H1 (cell line): ENCODE measurements around the gene C10orf120. TPM values are rescaled to one million over a fixed set of nuclear protein-coding genes. Genes with fewer than 3 reads are reported as not detected.

Source experiments
- CTCF ChIA-PET: fragments of 300-600 bp; sonication (Branson Sonifier 250); formaldehyde crosslinking; loops from one replicate; lab custom pipeline; 2021; ENCODE audit not compliant: partially characterized antibody; lab: Charles Lee
- POLR2A ChIA-PET: fragments of 300-600 bp; sonication (Branson Sonifier 250); formaldehyde crosslinking; loops from one replicate; lab custom pipeline; 2021; ENCODE audit warnings: inconsistent platforms; ENCODE audit not compliant: partially characterized antibody; lab: Charles Lee
- DNase-seq, 2 experiments: peaks; one replicate each; pipeline versions ENCODE4 v3.0.0 to v3.0.0-alpha.2; 2010 to 2022; ENCODE audit warnings: low spot score in 2 of 2, low read depth in 1 of 2, mixed read lengths in 1 of 2
- FAIRE-seq: peaks from 2 replicates; lab custom pipeline; 2011; peaks lifted over from hg19 to GRCh38; lab: Jason Lieb, UNC
- H2AFZ ChIP-seq: 2 replicates; pipeline ENCODE4 v1.8.1; 2012; ENCODE audit warnings: low read length, inconsistent platforms
- H2AK5ac ChIP-seq: 2 replicates; pipeline ENCODE4 v1.6.1; 2013; ENCODE audit warnings: low read depth, low read length
- H2BK120ac ChIP-seq: replicated peaks from 2 replicates; pipeline ENCODE3; 2013; ENCODE audit warnings: low read depth, low read length, inconsistent platforms
- H2BK12ac ChIP-seq: 2 replicates; pipeline ENCODE4 v1.6.1; 2013; ENCODE audit warnings: low read depth, low read length
- H2BK15ac ChIP-seq: 2 replicates; pipeline ENCODE4 v1.6.1; 2013; ENCODE audit warnings: low read length
- H2BK20ac ChIP-seq: 2 replicates; pipeline ENCODE4 v1.6.1; 2013; ENCODE audit warnings: low read length
- H2BK5ac ChIP-seq: 2 replicates; pipeline ENCODE4 v1.6.1; 2013; ENCODE audit warnings: low read depth, low read length
- H3K14ac ChIP-seq: 2 replicates; pipeline ENCODE4 v1.6.1; 2013; ENCODE audit warnings: inconsistent platforms; ENCODE audit not compliant: insufficient read length
- H3K18ac ChIP-seq: 2 replicates; pipeline ENCODE4 v1.6.1; 2013; ENCODE audit warnings: low read length; ENCODE audit errors: extremely low read depth
- H3K23ac ChIP-seq: 2 replicates; pipeline ENCODE4 v1.6.1; 2013; ENCODE audit warnings: inconsistent platforms; ENCODE audit not compliant: insufficient read length
- H3K23me2 ChIP-seq: 2 replicates; pipeline ENCODE4 v1.6.1; 2013; ENCODE audit warnings: low read depth, low read length
- H3K27ac ChIP-seq: 2 replicates; pipeline ENCODE4 v1.6.1; 2011; ENCODE audit warnings: low read depth, low read length, inconsistent platforms
- H3K27me3 ChIP-seq, 4 experiments: replicated peaks in 1 of 4; 1 replicate in 1 of 4; 2 replicates in 3 of 4; pipeline versions ENCODE4 v1.6.1 to v1.8.1; 2011 to 2013; ENCODE audit warnings: low read length in 3 of 4, mild to moderate bottlenecking in 3 of 4, inconsistent platforms in 2 of 4, mixed read lengths in 2 of 4, moderate library complexity in 1 of 4; ENCODE audit not compliant: control insufficient read depth in 3 of 4, insufficient read depth in 3 of 4; ENCODE audit errors: extremely low read depth in 1 of 4
- H3K36me3 ChIP-seq, 4 experiments: 2 replicates each; pipeline versions ENCODE4 v1.6.1 to v1.8.1; 2011 to 2013; ENCODE audit warnings: mild to moderate bottlenecking in 4 of 4, low read length in 3 of 4, moderate library complexity in 2 of 4, control low read depth in 1 of 4, inconsistent platforms in 1 of 4; ENCODE audit not compliant: insufficient read depth in 4 of 4, control insufficient read depth in 2 of 4
- H3K4ac ChIP-seq: replicated peaks from 2 replicates; pipeline ENCODE3; 2013; ENCODE audit warnings: low read length, low read depth, mixed read lengths, inconsistent platforms; ENCODE audit not compliant: insufficient read length
- H3K4me1 ChIP-seq, 4 experiments: replicated peaks in 1 of 4; 1 replicate in 1 of 4; 2 replicates in 3 of 4; pipeline versions ENCODE4 v1.6.1 to v1.8.1; 2011 to 2013; ENCODE audit warnings: low read length in 3 of 4, inconsistent platforms in 2 of 4, mixed read lengths in 1 of 4; ENCODE audit not compliant: insufficient read depth in 4 of 4, control insufficient read depth in 3 of 4
- H3K4me2 ChIP-seq, 2 experiments: 2 replicates each; pipeline versions ENCODE4 v1.6.1 to v1.8.1; 2011 to 2013; ENCODE audit warnings: low read depth in 2 of 2, low read length in 2 of 2, control low read depth in 1 of 2, inconsistent platforms in 1 of 2, mild to moderate bottlenecking in 1 of 2; ENCODE audit not compliant: insufficient read depth in 1 of 2
- H3K4me3 ChIP-seq, 4 experiments: fragments of 200-600, 300-600 bp in 1 of 4; sonication (generic), shearing (Covaris generic), sonication (Bioruptor Twin) in 1 of 4; 2 replicates each; pipeline versions ENCODE4 v1.5.1 to v1.8.1; 2011 to 2016; ENCODE audit warnings: low read length in 4 of 4, low read depth in 3 of 4, control low read depth in 2 of 4, inconsistent platforms in 2 of 4, mild to moderate bottlenecking in 2 of 4, mixed read lengths in 1 of 4, moderate library complexity in 1 of 4; ENCODE audit not compliant: insufficient read depth in 2 of 4; ENCODE audit errors: extremely low read depth in 1 of 4
- H3K56ac ChIP-seq: replicated peaks from 2 replicates; pipeline ENCODE3; 2013; ENCODE audit warnings: low read depth, mild to moderate bottlenecking, mixed read lengths, low read length, inconsistent platforms; ENCODE audit not compliant: insufficient read length
- H3K79me1 ChIP-seq: 2 replicates; pipeline ENCODE4 v1.6.1; 2013; ENCODE audit warnings: low read depth, low read length, control low read depth
- H3K79me2 ChIP-seq, 2 experiments: 2 replicates each; pipeline versions ENCODE4 v1.6.1 to v1.8.1; 2012 to 2013; ENCODE audit warnings: low read length in 2 of 2, mild to moderate bottlenecking in 2 of 2, inconsistent platforms in 1 of 2; ENCODE audit not compliant: insufficient read depth in 2 of 2, control insufficient read depth in 1 of 2
- H3K9ac ChIP-seq, 4 experiments: replicated peaks in 1 of 4; 1 replicate in 1 of 4; 2 replicates in 3 of 4; pipeline versions ENCODE4 v1.6.1 to v1.8.1; 2011 to 2013; ENCODE audit warnings: low read depth in 3 of 4, low read length in 3 of 4, control low read depth in 2 of 4, mild to moderate bottlenecking in 2 of 4, moderate library complexity in 2 of 4, inconsistent platforms in 1 of 4; ENCODE audit errors: extremely low read depth in 1 of 4
- H3K9me3 ChIP-seq, 2 experiments: 2 replicates each; pipeline versions ENCODE4 v1.6.1 to v1.8.1; 2012 to 2013; ENCODE audit warnings: mild to moderate bottlenecking in 2 of 2, moderate library complexity in 2 of 2, control low read depth in 1 of 2, inconsistent platforms in 1 of 2, low read depth in 1 of 2, low read length in 1 of 2, mixed read lengths in 1 of 2; ENCODE audit not compliant: insufficient read depth in 2 of 2
- H4K20me1 ChIP-seq, 2 experiments: replicated peaks in 1 of 2; 2 replicates each; pipeline versions ENCODE3 to v1.8.1; 2011 to 2013; ENCODE audit warnings: inconsistent platforms in 2 of 2, low read length in 2 of 2, mild to moderate bottlenecking in 1 of 2; ENCODE audit not compliant: insufficient read depth in 2 of 2, control insufficient read depth in 1 of 2
- H4K5ac ChIP-seq: 2 replicates; pipeline ENCODE4 v1.6.1; 2013; ENCODE audit warnings: low read length, low read depth, mixed read lengths, inconsistent platforms; ENCODE audit not compliant: insufficient read length
- H4K8ac ChIP-seq: 2 replicates; pipeline ENCODE4 v1.8.0; 2013; ENCODE audit warnings: mild to moderate bottlenecking, moderate library complexity, low read length, inconsistent platforms; ENCODE audit not compliant: insufficient read depth; ENCODE audit errors: extremely low read depth
- H4K91ac ChIP-seq: replicated peaks from 2 replicates; pipeline ENCODE3; 2013; ENCODE audit warnings: low read length, mixed read lengths, inconsistent platforms; ENCODE audit not compliant: insufficient read length
- CTBP2 ChIP-seq: IDR thresholded peaks from 2 replicates; pipeline ENCODE4 v1.7.0; 2011; ENCODE audit warnings: borderline replicate concordance, mild to moderate bottlenecking, moderate library complexity, mixed read lengths, low read length; ENCODE audit not compliant: insufficient read depth, insufficient read length
- JUND ChIP-seq: IDR thresholded peaks from 2 replicates; pipeline ENCODE4 v1.6.1; 2011; ENCODE audit warnings: mild to moderate bottlenecking, improper control_type of control experiment, low read length
- SP4 ChIP-seq: IDR thresholded peaks from 2 replicates; pipeline ENCODE4 v1.6.1; 2012; ENCODE audit warnings: low read length, inconsistent platforms
- WGBS, 2 experiments: shearing (Covaris generic) in 1 of 2; methylation state at CpG; one replicate each; pipeline versions ENCODE4 v1.1.6 to v1.1.7; 2013 to 2015; ENCODE audit warnings: low lambda C conversion rate in 2 of 2, mixed read lengths in 2 of 2, inconsistent platforms in 1 of 2, low coverage in 1 of 2, missing lambda C conversion rate in 1 of 2; ENCODE audit not compliant: insufficient replicate concordance in 2 of 2, insufficient coverage in 1 of 2, insufficient read length in 1 of 2; ENCODE audit errors: extremely low coverage in 1 of 2, missing lambda C conversion rate in 1 of 2; 5-methylcytosine and 5-hydroxymethylcytosine counted together
- polyA plus RNA-seq, 7 experiments: library from polyadenylated mRNA; depleted of rRNA in 3 of 7; stranded (reverse) in 5 of 7; unstranded in 2 of 7; fragments of >200 nt in 5 of 7; fragments of 200-250 nt in 2 of 7; gene quantifications; 1 replicate in 5 of 7; 2 replicates in 1 of 7; 4 replicates in 1 of 7; pipeline versions ENCODE4 v1.2.1 to v1.2.3, GENCODE V29; 2011 to 2013; ENCODE audit warnings: missing spikeins in 2 of 7, mixed read lengths in 2 of 7
- total RNA-seq: library from RNA; stranded (reverse); fragmentation: NEBNext Ultra II Directional; extraction: Animal tissue kit (Norgen Biotek cat#: 25700); gene quantifications from 2 replicates; pipeline ENCODE4 v1.2.1, GENCODE V29; 2021

C10orf120 gene
- total and polyA plus RNA-seq, 2 of the 8 experiments (the other 6 are each of a cell fraction or from before 2014, with no cell fraction given) = not detected

GRCh38 chr10:122740640-122741039 lies 41.0 kb upstream of the C10orf120 start:
- no peak overlapping the region for H2BK20ac ChIP-seq
- H2AFZ ChIP-seq = no peak overlapping the region
- no peaks in the 10 kb centered on the region for H4K20me1 ChIP-seq
- no peaks in the 10 kb centered on the region for H3K79me1 ChIP-seq
- ChIA-PET CTCF (interaction anchor here (1.0 kb wide), 1 partner anchor 15 kb away, joined by 3 read pairs; no protein-coding TSS in a partner anchor), POLR2A (no interaction called here)
- no peak overlapping the region for H2BK5ac ChIP-seq
- no peak overlapping the region for H3K4ac ChIP-seq
- no peak overlapping the region for H4K8ac ChIP-seq
- no peak overlapping the region for H3K56ac ChIP-seq
- H2BK120ac ChIP-seq = no peak overlapping the region
- TF ChIP-seq SP4 (no peak), JUND (no peak), CTBP2 (no peak)
- 95% methylated on average over 2 of the region's 2 CpGs; no CpG with 5 or more reads in 1 of the 2 experiments for WGBS, 2 experiments
- FAIRE-seq = no peak
- H2AK5ac ChIP-seq = no peak overlapping the region
- H2BK12ac ChIP-seq = no peak overlapping the region
- no peaks in the 10 kb centered on the region for H3K79me2 ChIP-seq
- no peaks in the 10 kb centered on the region; the same call in 1 of the 2 replicates for H3K23me2 ChIP-seq
- H3K4me2 ChIP-seq = no peak overlapping the region
- no peak overlapping the region for H3K27ac ChIP-seq
- no peaks in the 10 kb centered on the region for H3K9me3 ChIP-seq
- no peak overlapping the region for H3K4me3 ChIP-seq
- H3K18ac ChIP-seq = no peak overlapping the region
- no peak overlapping the region for H3K14ac ChIP-seq
- H3K4me1 ChIP-seq = no peaks in the 10 kb centered on the region
- no peak overlapping the region for H4K91ac ChIP-seq
- no peak overlapping the region for H3K9ac ChIP-seq
- no peaks in the 10 kb centered on the region for H3K36me3 ChIP-seq
- no peaks in the 10 kb centered on the region for H3K27me3 ChIP-seq
- no peak for DNase-seq
- H4K5ac ChIP-seq = no peak overlapping the region
- no peak overlapping the region for H3K23ac ChIP-seq
- H2BK15ac ChIP-seq = no peak overlapping the region
